BJ (cell line): ENCODE data around the gene COX8A. TPM values are rescaled to one million over a fixed set of nuclear protein-coding genes. Genes with fewer than 3 reads are reported as not detected.
"Not testable (repeated sequence)": the region's sequence is repeated elsewhere in the genome, so short reads cannot be mapped to it uniquely, and the experiment has no call there.

Source experiments
- CTCF ChIA-PET: fragments of 350-600 bp; formaldehyde crosslinking; extraction: SDS; loops from one replicate; lab custom pipeline; 2021; ENCODE audit warnings: antibody characterized with exemption, inconsistent platforms; lab: Yijun Ruan, JAX
- POLR2A ChIA-PET: fragments of 300-600 bp; sonication (Branson Sonifier 250); formaldehyde crosslinking; extraction: SDS; loops from one replicate; lab custom pipeline; 2021; ENCODE audit warnings: antibody characterized with exemption; lab: Charles Lee
- DNase-seq: peaks from one replicate; pipeline ENCODE4 v3.0.0-alpha.2; 2011; ENCODE audit warnings: low read depth
- H3K27me3 ChIP-seq: 2 replicates; pipeline ENCODE4 v1.6.0; 2011; ENCODE audit warnings: low read length; ENCODE audit not compliant: control insufficient read depth, insufficient read depth
- H3K36me3 ChIP-seq: 2 replicates; pipeline ENCODE4 v1.5.1; 2011; ENCODE audit warnings: low read length; ENCODE audit not compliant: control insufficient read depth, insufficient read depth
- H3K4me3 ChIP-seq: 2 replicates; pipeline ENCODE4 v1.5.1; 2011; ENCODE audit warnings: low read depth, mild to moderate bottlenecking, control low read depth, low read length
- CTCF ChIP-seq: IDR thresholded peaks from 2 replicates; pipeline ENCODE4 v1.5.1; 2011; ENCODE audit warnings: low read depth, mild to moderate bottlenecking, control low read depth, inconsistent platforms, low read length, moderate library complexity; ENCODE audit not compliant: insufficient read depth
- polyA plus RNA-seq: library from polyadenylated mRNA; depleted of rRNA; stranded (reverse); fragments of >200 nt; gene quantifications from 2 replicates; pipeline ENCODE4 v1.2.3, GENCODE V29; 2011

The COX8A gene
- polyA plus RNA-seq, 1 experiment = 527 TPM

- TF ChIP-seq CTCF = no peak
- CTCF ChIA-PET = interaction anchor here (1.5 to 2.0 kb wide), 2 partner anchors 21 to 130 kb away, joined by 5 to 8 read pairs; no protein-coding TSS in a partner anchor
- no peak overlapping the region for H3K4me3 ChIP-seq
- POLR2A ChIA-PET = interaction anchor here (0.6 kb wide), 1 partner anchor 21 kb away, joined by 6 read pairs; no protein-coding TSS in a partner anchor
- H3K36me3 ChIP-seq = no peaks in the 10 kb centered on the region
- no peaks in the 10 kb centered on the region for H3K27me3 ChIP-seq
- no peak for DNase-seq
Measured at GRCh38 chr11:63966444-63966843, 8.0 kb upstream of the COX8A start.

- ChIA-PET CTCF (interaction anchor here (0.7 kb wide), 1 partner anchor 14 kb away, joined by 3 read pairs; no protein-coding TSS in a partner anchor), POLR2A (no interaction called here)
- Histone ChIP-seq H3K4me3 (no peak overlapping the region), H3K27me3 (no peaks in the 10 kb centered on the region), H3K36me3 (no peaks in the 10 kb centered on the region)
- TF ChIP-seq CTCF = no peak
- no peak for DNase-seq
Measured at GRCh38 chr11:63969461-63969860, 5.0 kb upstream of the COX8A start.

- no peaks in the 10 kb centered on the region for H3K27me3 ChIP-seq
- no peak for DNase-seq
- ChIA-PET CTCF (no interaction called here), POLR2A (no interaction called here)
- no peaks in the 10 kb centered on the region for H3K36me3 ChIP-seq
- TF ChIP-seq CTCF = no peak
- no peak overlapping the region for H3K4me3 ChIP-seq
Measured at GRCh38 chr11:63970902-63971301, 3.5 kb upstream of the COX8A start.

- DNase-seq, H3K27me3 ChIP-seq, H3K36me3 ChIP-seq, H3K4me3 ChIP-seq: not testable (repeated sequence)
- POLR2A ChIA-PET = interaction anchor here (0.5 to 0.6 kb wide), 2 partner anchors 135 to 151 kb away, joined by 5 to 6 read pairs; no protein-coding TSS in a partner anchor
- CTCF ChIA-PET = interaction anchor here (0.7 to 1.2 kb wide), 6 partner anchors 12 to 178 kb away, joined by 3 to 6 read pairs (median 3); no protein-coding TSS in a partner anchor
Measured at GRCh38 chr11:63973912-63974258, 535 bp upstream of the COX8A start.

- POLR2A ChIA-PET = no interaction called here
- TF ChIP-seq CTCF = no peak
- CTCF ChIA-PET = interaction anchor here (0.8 kb wide), 1 partner anchor 22 kb away, joined by 3 read pairs; no protein-coding TSS in a partner anchor
- no peak for DNase-seq
- peaks cover 8% of the 10 kb centered on the region for H3K36me3 ChIP-seq
- H3K4me3 ChIP-seq = no peak overlapping the region
- H3K27me3 ChIP-seq = no peaks in the 10 kb centered on the region
Measured at GRCh38 chr11:63978551-63979239, 4.3 kb downstream of the COX8A start.
